Heart left ventricle (tissue), 16 donors: ENCODE results near the gene MYOM1. TPM values are rescaled to one million over a fixed set of nuclear protein-coding genes. Genes with fewer than 3 reads are reported as not detected.
A peak's percentile ranks its signal among the peaks of the same experiment; 100 is the strongest.

ENCODE experiments used
- ATAC-seq, 4 donors: fragments of 200-7000 bp; cut with Tn5 transposase; one replicate each; pipeline ENCODE4 v1.9.1; 2020 to 2022; ENCODE audit warnings: moderate library complexity in 4 of 4, mild to moderate bottlenecking in 3 of 4, moderate number of reproducible peaks in 1 of 4
- DNase-seq, 5 donors: peaks; one replicate each; pipeline ENCODE4 v3.0.0-alpha.2; 2020
- H3K27ac ChIP-seq, 12 donors: fragments of 200-600 bp; sonication (generic) in 4 of 12; one replicate each; pipeline versions ENCODE4 v1.5.0 to v1.8.0; 2016 to 2022; ENCODE audit warnings: mild to moderate bottlenecking in 2 of 12
- H3K27me3 ChIP-seq, 9 donors: fragments of 200-600 bp; sonication (generic) in 2 of 9; one replicate each; pipeline versions ENCODE4 v1.5.1 to v1.8.0; 2016 to 2022; ENCODE audit warnings: mild to moderate bottlenecking in 3 of 9
- H3K36me3 ChIP-seq, 9 donors: fragments of 200-600 bp; sonication (generic) in 2 of 9; one replicate each; pipeline versions ENCODE4 v1.5.0 to v1.8.0; 2018 to 2022; ENCODE audit warnings: mild to moderate bottlenecking in 2 of 9
- H3K4me1 ChIP-seq, 12 donors: fragments of 200-600 bp; sonication (generic) in 4 of 12; one replicate each; pipeline versions ENCODE4 v1.5.0 to v1.8.0; 2016 to 2022; ENCODE audit warnings: mild to moderate bottlenecking in 3 of 12
- H3K4me3 ChIP-seq, 12 donors: fragments of 200-600 bp; sonication (generic) in 4 of 12; one replicate each; pipeline versions ENCODE4 v1.5.0 to v1.8.0; 2017 to 2022; ENCODE audit warnings: mild to moderate bottlenecking in 9 of 12, moderate library complexity in 4 of 12
- H3K9me3 ChIP-seq, 12 donors: fragments of 200-600 bp; sonication (generic) in 4 of 12; one replicate each; pipeline versions ENCODE4 v1.5.0 to v1.8.0; 2016 to 2022; ENCODE audit warnings: mild to moderate bottlenecking in 1 of 12
- CTCF ChIP-seq, 12 donors: fragments of 200-600 bp; sonication (generic) in 4 of 12; IDR thresholded peaks; one replicate each; pipeline versions ENCODE4 v1.5.0 to v1.8.0; 2018 to 2022; ENCODE audit warnings: antibody characterized with exemption in 12 of 12, mild to moderate bottlenecking in 5 of 12
- POLR2A ChIP-seq, 2 donors: fragments of 450-650 bp; IDR thresholded peaks; one replicate each; pipeline ENCODE4 v1.6.1; 2017; ENCODE audit warnings: antibody characterized with exemption in 2 of 2, mild to moderate bottlenecking in 2 of 2, moderate library complexity in 2 of 2
- WGBS, 4 donors: extraction: QIAGEN DNeasy Blood & Tissue Kit in 2 of 4; methylation state at CpG; one replicate each; pipeline versions ENCODE4 v1.1.5 to v1.1.7; 2013 to 2018; 5-methylcytosine and 5-hydroxymethylcytosine counted together
- intact Hi-C, 10 donors: fragments of 100-400 bp; cut with DNase I; formaldehyde crosslinking; loops; one replicate each; pipeline versions ENCODE4 v1.11.1 to v1.14.2; 2022
- polyA plus RNA-seq, 2 donors: library from polyadenylated mRNA; stranded (reverse); fragments of 200-250 nt; gene quantifications; one replicate each; pipeline ENCODE4 v1.2.3, GENCODE V29; 2013
- total RNA-seq, 9 donors: library from RNA; depleted of rRNA in 2 of 9; stranded (reverse); fragments of >200 nt in 2 of 9; fragmentation: NEBNext Ultra II Directional in 3 of 9; extraction: Animal tissue kit (Norgen Biotek cat#: 25700) in 3 of 9; gene quantifications; one replicate each; pipeline versions ENCODE4 v1.1.0 to v1.2.4, GENCODE V29; 2016 to 2023
- donor health status: ischemic (EF 13 %, LVEDD 7.1; RV severe dilation, severe dysfunction).
- donor health status: healthy with polysubstance abuse.
- donor health status: DM: no; HTN: yes; CAD: no.
- donor health status: DM: no; HTN: no; CAD: no.
- donor health status: ischemic (EF 25% LVEDD 6.9; RV normal size, moderate dysfunction).
- donor health status: ischemic (EF 25% LVEDD 5.7; RV mildly dilated, moderate dysfunction).
- donor health status: healthy.
- donor health status: DM: yes; HTN: yes; CAD: no.
- donor health status: ischemic (EF 35%, LVEDD 5.7; RV mildly dilated, moderate dysfunction).
- donor health status: nonischemic (EF 11% LVEDD 7.7; RV severe dilation, severe dysfunction).
- donor health status: DM: yes; HTN: yes; CAD: no.
- donor health status: PGD.
- donor health status: ischemic (EF 29% LVEDD 5.4; RV normal size, mild dysfunction).
- donor health status: nonischemic (EF 23%, LVEDD 6.1; RV moderate dilation, normal function).

The MYOM1 gene
- total and polyA plus RNA-seq, 11 donors = 112 to 1,344 (median 801) TPM

GRCh38 chr18:3214855-3215637 is 4.7 kb downstream of the MYOM1 start:
- 65 to 82% (median 74%) methylated on average over 35 to 36 of the region's 36 CpGs for WGBS, 4 donors
- H3K4me1 ChIP-seq = peaks cover 0 to 52% (median 26%) of the 10 kb centered on the region in 12 donors

GRCh38 chr18:3213300-3214059 is 6.3 kb downstream of the MYOM1 start:
- intact Hi-C loops = loop anchor here in 2 of 10 donors (5.0 to 10.0 kb wide), 2 partner anchors 34 to 59 kb away; partner anchors contain the start of gene MYL12A (in 1 of the 2)
- Histone ChIP-seq H3K4me1 (peaks cover 0 to 65% (median 28%) of the 10 kb centered on the region in 12 donors), H3K9me3 (no peaks in the 10 kb centered on the region), H3K27ac (peak overlapping the region in 11 of 12 donors; percentile 33 to 97 (median 90)), H3K36me3 (peaks cover 0 to 55% (median 18%) of the 10 kb centered on the region in 9 donors), H3K4me3 (peak overlapping the region in 10 of 12 donors; percentile 5 to 70 (median 46)), H3K27me3 (no peaks in the 10 kb centered on the region)
- TF ChIP-seq CTCF (IDR thresholded peaks at IDR 0.05) (no peak), POLR2A (IDR thresholded peaks at IDR 0.05) (no peak)
- ATAC-seq = no peak
- WGBS, 4 donors = 21 to 30% (median 24%) methylated on average over 6 of the region's 6 CpGs
- no peak for DNase-seq

More at GRCh38 chr18:3214855-3215637, 4.7 kb downstream of the MYOM1 start:
- H3K4me3 ChIP-seq = peak overlapping the region in 10 of 12 donors; percentile 14 to 70 (median 46)
- TF ChIP-seq POLR2A (IDR thresholded peaks at IDR 0.05) (no peak), CTCF (IDR thresholded peaks at IDR 0.05) (no peak)
- no peaks in the 10 kb centered on the region for H3K27me3 ChIP-seq
- DNase-seq (no peak), ATAC-seq (peak in 2 of 4 donors; percentile 21 to 24)
- peaks cover 0 to 45% (median 14%) of the 10 kb centered on the region in 9 donors for H3K36me3 ChIP-seq
- no peaks in the 10 kb centered on the region for H3K9me3 ChIP-seq
- peak overlapping the region; percentile 7 to 97 (median 88) for H3K27ac ChIP-seq
- intact Hi-C loops = loop anchor here in 3 of 10 donors (5.0 to 10.0 kb wide), 3 partner anchors 32 to 60 kb away; partner anchors contain the start of gene MYL12A (in 1 of the 3)

GRCh38 chr18:3212657-3213056 is 7.1 kb downstream of the MYOM1 start:
- intact Hi-C loops = loop anchor here in 2 of 10 donors (5.0 to 10.0 kb wide), 2 partner anchors 35 to 58 kb away; partner anchors contain the start of gene MYL12A (in 1 of the 2)
- peak overlapping the region in 8 of 12 donors; percentile 4 to 70 (median 60) for H3K4me3 ChIP-seq
- H3K27ac ChIP-seq = peak overlapping the region in 10 of 12 donors; percentile 53 to 97 (median 88)
- H3K4me1 ChIP-seq = peaks cover 0 to 66% (median 30%) of the 10 kb centered on the region in 12 donors
- no peak for TF ChIP-seq POLR2A (IDR thresholded peaks at IDR 0.05)
- TF ChIP-seq CTCF (IDR thresholded peaks at IDR 0.05) = no peak
- ATAC-seq (no peak), DNase-seq (no peak)
- peaks cover 0 to 63% (median 18%) of the 10 kb centered on the region in 9 donors for H3K36me3 ChIP-seq
- 32 to 49% (median 41%) methylated on average over 4 of the region's 4 CpGs for WGBS, 4 donors
- H3K9me3 ChIP-seq = no peaks in the 10 kb centered on the region
- no peaks in the 10 kb centered on the region for H3K27me3 ChIP-seq
